NB4 (cell line): ENCODE measurements around the gene PAFAH1B1.

ENCODE experiments used
- DNase-seq: peaks from one replicate; pipeline ENCODE4 v3.0.0; 2010; ENCODE audit warnings: low read depth
- H3K4me3 ChIP-seq: one replicate; pipeline ENCODE4 v1.5.1; 2011; ENCODE audit warnings: mild to moderate bottlenecking, low read depth, low read length, moderate library complexity
- MAX ChIP-seq: IDR thresholded peaks from 2 replicates; pipeline ENCODE4 v1.6.1; 2011; ENCODE audit warnings: low read depth, low read length
- MYC ChIP-seq: IDR thresholded peaks from 2 replicates; pipeline ENCODE4 v1.6.1; 2011; ENCODE audit warnings: low read depth, low read length
- POLR2A ChIP-seq: IDR thresholded peaks from 2 replicates; pipeline ENCODE4 v1.6.1; 2011; ENCODE audit warnings: mild to moderate bottlenecking; ENCODE audit not compliant: insufficient read length; ENCODE audit errors: extremely low read depth
- TF ChIP-seq, protein P1 (sequence below): IDR thresholded peaks from one replicate; pipeline ENCODE4 v1.5.1; 2012; ENCODE audit warnings: low read depth, low read length

PAFAH1B1 gene

DNA sequence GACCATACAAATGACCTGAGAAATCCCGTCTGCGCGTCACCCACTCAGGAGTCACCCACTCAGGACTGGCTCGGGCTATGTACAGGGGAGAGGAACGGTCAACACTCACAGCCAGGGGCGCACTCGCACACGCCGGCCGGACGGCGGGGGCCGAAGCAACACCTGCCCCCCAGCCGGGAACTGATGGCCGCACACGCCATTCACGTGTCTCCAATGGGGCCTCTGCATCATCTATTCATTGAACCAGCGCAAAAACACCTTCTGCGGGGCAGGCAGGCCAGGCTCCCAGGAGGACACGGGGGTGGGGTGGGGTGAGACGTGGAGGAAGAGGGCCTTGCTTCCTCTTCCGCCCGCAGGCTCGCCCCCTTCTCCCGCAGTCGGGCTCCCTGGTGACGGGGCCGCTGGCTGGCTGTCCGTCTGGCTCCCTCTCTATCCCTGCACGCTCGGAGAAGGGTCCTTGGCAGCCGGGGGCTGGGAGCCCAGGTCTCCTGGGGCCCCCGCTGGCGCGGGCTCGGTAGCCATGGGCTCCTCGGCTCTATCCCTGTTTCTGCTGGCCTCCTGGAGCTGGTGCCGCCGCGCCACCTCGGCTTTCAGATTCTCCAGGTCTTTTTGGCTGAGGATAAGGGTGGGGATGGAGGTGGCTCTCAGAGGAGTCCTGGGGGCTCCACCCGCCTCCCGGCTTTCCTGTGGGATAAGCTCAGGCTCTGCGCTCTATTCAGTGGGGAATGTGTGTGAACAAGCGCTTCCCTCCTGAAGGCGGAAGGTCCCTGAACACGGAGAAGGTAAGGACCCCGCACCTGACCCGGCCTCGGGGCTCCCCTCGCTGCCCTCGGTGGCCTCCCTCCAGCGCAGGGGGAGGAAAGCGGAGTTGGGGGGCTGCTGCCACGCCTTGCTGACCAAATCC, 97.0 kb downstream of the PAFAH1B1 start:
- H3K4me3 ChIP-seq = no peak overlapping the region
- TF ChIP-seq MYC (no peak), MAX (no peak), POLR2A (no peak)
- TF ChIP-seq, protein P1, sequence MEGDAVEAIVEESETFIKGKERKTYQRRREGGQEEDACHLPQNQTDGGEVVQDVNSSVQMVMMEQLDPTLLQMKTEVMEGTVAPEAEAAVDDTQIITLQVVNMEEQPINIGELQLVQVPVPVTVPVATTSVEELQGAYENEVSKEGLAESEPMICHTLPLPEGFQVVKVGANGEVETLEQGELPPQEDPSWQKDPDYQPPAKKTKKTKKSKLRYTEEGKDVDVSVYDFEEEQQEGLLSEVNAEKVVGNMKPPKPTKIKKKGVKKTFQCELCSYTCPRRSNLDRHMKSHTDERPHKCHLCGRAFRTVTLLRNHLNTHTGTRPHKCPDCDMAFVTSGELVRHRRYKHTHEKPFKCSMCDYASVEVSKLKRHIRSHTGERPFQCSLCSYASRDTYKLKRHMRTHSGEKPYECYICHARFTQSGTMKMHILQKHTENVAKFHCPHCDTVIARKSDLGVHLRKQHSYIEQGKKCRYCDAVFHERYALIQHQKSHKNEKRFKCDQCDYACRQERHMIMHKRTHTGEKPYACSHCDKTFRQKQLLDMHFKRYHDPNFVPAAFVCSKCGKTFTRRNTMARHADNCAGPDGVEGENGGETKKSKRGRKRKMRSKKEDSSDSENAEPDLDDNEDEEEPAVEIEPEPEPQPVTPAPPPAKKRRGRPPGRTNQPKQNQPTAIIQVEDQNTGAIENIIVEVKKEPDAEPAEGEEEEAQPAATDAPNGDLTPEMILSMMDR = no peak
- no peak for DNase-seq

GRCh38 chr17:2691069-2691871, 97.8 kb downstream of the PAFAH1B1 start:
- DNase-seq = no peak
- H3K4me3 ChIP-seq = no peak overlapping the region
- TF ChIP-seq POLR2A (no peak), MAX (no peak), MYC (no peak)
- TF ChIP-seq, protein P1 = no peak

GRCh38 chr17:2691965-2692780, 98.7 kb downstream of the PAFAH1B1 start:
- no peak overlapping the region for H3K4me3 ChIP-seq
- no peak for DNase-seq
- TF ChIP-seq, protein P1 = no peak
- TF ChIP-seq MYC (no peak), MAX (no peak), POLR2A (no peak)

- no peak for TF ChIP-seq POLR2A
- TF ChIP-seq MAX = no peak
- TF ChIP-seq, protein P1 = no peak
- no peak for TF ChIP-seq MYC
- no peak for DNase-seq
- H3K4me3 ChIP-seq = no peak overlapping the region
Observed at GRCh38 chr17:2692781-2693135, 99.3 kb downstream of the PAFAH1B1 start.

GRCh38 chr17:2693561-2694380, 100.3 kb downstream of the PAFAH1B1 start:
- no peak overlapping the region for H3K4me3 ChIP-seq
- TF ChIP-seq MYC = no peak
- TF ChIP-seq, protein P1 = no peak
- no peak for TF ChIP-seq MAX
- TF ChIP-seq POLR2A = no peak
- no peak for DNase-seq
